ENCODE results near the gene COL9A1. TPM values are rescaled to one million over a fixed set of nuclear protein-coding genes. Genes with fewer than 3 reads are reported as not detected.

COL9A1 gene
- polyA plus RNA-seq, 2 of the 4 experiments (the other 2 are of a cell fraction), result 0.03 TPM; not detected in 1

GRCh38 chr6:70172252-70172651, 130.6 kb downstream of the COL9A1 start:
- Histone ChIP-seq H3K4me1 (no peaks in the 10 kb centered on the region), H3K27ac (no peak overlapping the region), H3K4me3 (no peak overlapping the region), H3K9me3 (no peaks in the 10 kb centered on the region), H3K4me2 (no peak overlapping the region)
- TF ChIP-seq USF2 (IDR thresholded peaks at IDR 0.05) (no peak), FOSB (CRISPR knock-in tag; IDR thresholded peaks at IDR 0.05) (no peak), NPAS2 (CRISPR knock-in tag; IDR thresholded peaks at IDR 0.05; ENCODE audit: borderline replicate concordance) (no peak), TFCP2L1 (CRISPR knock-in tag; IDR thresholded peaks at IDR 0.05) (no peak), MAX (IDR thresholded peaks at IDR 0.05) (no peak), NFE2L2 (conservative IDR thresholded peaks at IDR 0.05; ENCODE audit: low read length) (no peak), TP53 (CRISPR knock-in tag; IDR thresholded peaks at IDR 0.05) (no peak), NR3C1 (IDR thresholded peaks at IDR 0.05) (no peak), ZFP36 (IDR thresholded peaks at IDR 0.05; ENCODE audit: borderline replicate concordance, partially characterized antibody) (no peak), SREBF2 (IDR thresholded peaks at IDR 0.05) (no peak), CHD2 (IDR thresholded peaks at IDR 0.05; ENCODE audit: low read length, partially characterized antibody) (no peak), CTCF (IDR thresholded peaks at IDR 0.05) (no peak), HOXA7 (CRISPR knock-in tag; IDR thresholded peaks at IDR 0.05) (no peak), BCL3 (IDR thresholded peaks at IDR 0.05) (no peak)
- ChIA-PET CTCF (no interaction called here), POLR2A (no interaction called here)
- 2% methylated on average over 2 of the region's 2 CpGs for WGBS (ENCODE audit: missing lambda C conversion rate)
- no peak for ATAC-seq
- no peak for DNase-seq (ENCODE audit: low read depth in 1 of 2, low spot score in 1 of 2)
- no peak for FAIRE-seq

- no peak overlapping the region for H3K4me3 ChIP-seq
- TF ChIP-seq NPAS2 (CRISPR knock-in tag; IDR thresholded peaks at IDR 0.05; ENCODE audit: borderline replicate concordance) (no peak), HMGXB4 (CRISPR knock-in tag; IDR thresholded peaks at IDR 0.05; ENCODE audit: borderline replicate concordance) (no peak), TP53 (CRISPR knock-in tag; IDR thresholded peaks at IDR 0.05) (no peak), PHF8 (IDR thresholded peaks at IDR 0.05; ENCODE audit: borderline replicate concordance, low read depth) (no peak), MYC (IDR thresholded peaks at IDR 0.05; ENCODE audit: borderline replicate concordance, low read length) (no peak), KDM5A (IDR thresholded peaks at IDR 0.05) (no peak)
- FAIRE-seq (no peak), DNase-seq (ENCODE audit: low read depth in 1 of 2, low spot score in 1 of 2) (no peak), ATAC-seq (no peak)
- POLR2A ChIA-PET, result no interaction called here
- H3K27ac ChIP-seq, result no peak overlapping the region
- H3K4me2 ChIP-seq, result no peak overlapping the region
- CTCF ChIA-PET, result no interaction called here
- H3K4me1 ChIP-seq, result no peaks in the 10 kb centered on the region
- H3K9me3 ChIP-seq, result no peaks in the 10 kb centered on the region
Observed at GRCh38 chr6:70171236-70171635, 131.6 kb downstream of the COL9A1 start.
